ENCODE data around the gene PIGZ.

DNA sequence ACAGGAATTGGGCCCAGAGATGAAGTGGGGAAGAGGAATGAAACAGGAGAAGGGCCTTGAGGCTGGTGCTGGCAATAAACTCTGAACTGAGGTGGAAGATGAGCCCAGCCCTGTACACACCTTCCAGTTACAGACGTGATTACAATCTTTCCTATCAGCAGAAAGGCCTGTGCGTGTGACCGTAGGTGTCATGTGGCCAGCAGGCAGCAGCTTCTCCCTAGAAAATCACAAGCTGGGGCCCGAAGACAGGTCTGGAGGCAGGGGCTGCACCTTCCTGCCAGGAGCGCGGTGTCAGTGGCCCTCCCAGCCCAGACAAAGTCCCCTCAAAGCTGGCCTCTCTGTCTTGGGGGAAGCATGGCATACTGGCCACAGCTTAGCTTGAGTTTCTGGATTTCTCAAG is 16.7 kb upstream of the PIGZ start:
- TF ChIP-seq EZH2 (IDR thresholded peaks at IDR 0.05; ENCODE audit: insufficient read depth, poor library complexity, severe bottlenecking), result no peak
- no peak for TF ChIP-seq EZH2phosphoT487 (IDR thresholded peaks at IDR 0.05; ENCODE audit: insufficient read depth, low read depth)

All from GM23248 (cell line).